ENCODE data around the gene ZRANB3. TPM values are rescaled to one million over a fixed set of nuclear protein-coding genes. Genes with fewer than 3 reads are reported as not detected.
"Not testable (repeated sequence)": the region's sequence is repeated elsewhere in the genome, so short reads cannot be mapped to it uniquely, and the experiment has no call there.

The ZRANB3 gene
- polyA plus RNA-seq, 4 donors = 8.3 to 10.1 (median 9.1) TPM

GRCh38 chr2:135494503-135494902 is 36.5 kb downstream of the ZRANB3 start:
- no peak for DNase-seq (ENCODE audit: low read depth in 4 of 4, low spot score in 3 of 4)

- DNase-seq (ENCODE audit: low read depth in 4 of 4, low spot score in 3 of 4) = no peak
These were observed 40.6 kb downstream of the ZRANB3 start for GRCh38 chr2:135490376-135490775.

DNA sequence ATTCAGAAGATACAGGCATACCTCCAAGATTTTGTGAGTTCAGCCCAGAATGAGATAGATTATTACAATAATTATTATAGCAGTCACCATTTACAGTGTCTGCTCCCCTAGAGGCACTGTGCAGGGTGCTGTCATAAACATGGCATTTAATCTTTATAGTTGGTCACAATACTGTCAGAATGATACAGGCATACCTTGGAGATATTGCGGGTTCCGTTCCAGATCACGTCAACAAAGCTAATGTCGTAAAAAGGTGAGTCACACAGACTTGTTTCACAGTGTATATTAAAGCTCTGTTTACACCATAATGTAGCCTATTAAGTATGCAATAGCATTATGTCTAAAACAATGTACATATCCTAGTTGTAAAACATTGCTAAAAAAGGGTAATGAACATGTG is 45.6 kb downstream of the ZRANB3 start:
- DNase-seq (ENCODE audit: low read depth in 4 of 4, low spot score in 3 of 4) = no peak

DNA sequence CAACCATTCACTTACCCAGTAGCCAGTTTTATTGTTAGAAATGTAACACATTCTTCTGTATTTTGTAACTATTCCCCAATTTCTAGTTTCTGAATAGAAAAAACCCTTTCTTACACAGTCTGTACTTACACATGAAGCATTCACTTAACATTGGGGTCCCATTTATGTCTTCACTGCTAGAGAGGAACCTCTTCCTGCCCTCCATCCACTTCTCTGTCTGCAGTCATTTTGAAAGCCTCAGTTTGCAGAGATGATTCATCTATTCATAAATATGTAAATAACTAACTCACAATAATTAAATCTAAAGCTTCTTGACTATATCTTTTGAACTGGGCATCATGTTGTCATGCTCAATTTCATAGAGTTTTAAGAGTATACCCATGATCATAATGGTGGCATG is 55.9 kb downstream of the ZRANB3 start:
- DNase-seq (ENCODE audit: low read depth in 4 of 4, low spot score in 3 of 4) = no peak

DNA sequence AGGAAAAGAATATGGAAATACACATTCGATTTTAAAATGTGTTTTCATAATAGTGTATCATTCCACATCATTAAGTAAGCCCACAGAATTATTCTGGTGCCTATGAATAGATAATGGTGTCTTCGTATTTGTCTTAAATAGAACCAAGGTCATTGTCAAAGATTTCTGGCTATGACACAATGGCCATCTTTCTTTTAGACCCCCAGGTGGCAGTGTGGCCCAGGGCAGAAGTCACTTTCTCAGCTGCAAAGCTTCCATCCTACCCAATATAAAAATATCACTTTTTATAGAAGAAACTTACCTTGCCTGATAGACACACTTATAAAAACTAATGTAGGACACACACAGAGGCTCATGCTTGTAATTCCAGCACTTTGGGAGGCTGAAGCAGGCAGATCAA is 57.5 kb downstream of the ZRANB3 start:
- no peak for DNase-seq (ENCODE audit: low read depth in 4 of 4, low spot score in 3 of 4)

DNA sequence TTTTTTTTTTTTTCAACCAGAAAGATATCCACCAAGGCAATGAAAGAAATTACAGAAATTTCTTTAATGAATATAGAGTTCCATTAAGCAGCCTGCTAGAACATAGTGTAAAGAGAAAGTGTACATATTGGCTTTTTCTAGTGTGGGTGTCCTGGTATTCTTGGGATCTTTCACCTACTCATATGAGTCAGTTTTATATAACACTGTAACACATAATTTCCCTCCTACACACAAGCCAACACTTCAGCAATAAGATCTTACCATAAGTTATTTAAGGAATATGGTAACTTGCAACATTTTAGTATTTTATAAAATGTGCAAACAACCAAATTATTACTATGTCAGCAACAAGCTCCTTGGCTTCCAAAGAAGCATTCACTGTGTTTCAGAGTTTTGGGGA is 59.9 kb downstream of the ZRANB3 start:
- DNase-seq (ENCODE audit: low read depth in 4 of 4, low spot score in 3 of 4) = no peak

- no peak for DNase-seq (ENCODE audit: low read depth in 4 of 4, low spot score in 3 of 4)
These were observed 73.7 kb downstream of the ZRANB3 start for GRCh38 chr2:135457279-135457678.

GRCh38 chr2:135456835-135457234 is 74.2 kb downstream of the ZRANB3 start:
- no peak for DNase-seq (ENCODE audit: low read depth in 4 of 4, low spot score in 3 of 4)

DNA sequence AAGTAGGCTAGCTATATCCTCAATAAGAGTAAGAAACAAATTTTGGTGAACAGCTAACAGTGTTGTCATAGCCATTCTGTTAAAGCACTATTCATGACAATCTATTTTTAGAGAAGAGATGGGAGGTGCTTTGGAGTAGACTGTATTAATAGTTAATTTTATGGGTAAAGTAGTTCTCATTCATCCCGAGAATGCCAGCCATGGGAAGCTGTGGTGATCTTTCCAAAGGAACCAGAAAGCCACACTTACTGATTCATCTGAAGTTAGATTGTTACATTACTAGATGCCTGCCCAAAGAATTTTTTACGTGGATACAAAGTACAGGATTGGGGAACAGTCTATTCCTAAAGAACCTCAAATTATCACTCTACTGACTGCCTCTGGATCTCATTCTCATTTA is 74.6 kb downstream of the ZRANB3 start:
- no peak for DNase-seq (ENCODE audit: low read depth in 4 of 4, low spot score in 3 of 4)

DNA sequence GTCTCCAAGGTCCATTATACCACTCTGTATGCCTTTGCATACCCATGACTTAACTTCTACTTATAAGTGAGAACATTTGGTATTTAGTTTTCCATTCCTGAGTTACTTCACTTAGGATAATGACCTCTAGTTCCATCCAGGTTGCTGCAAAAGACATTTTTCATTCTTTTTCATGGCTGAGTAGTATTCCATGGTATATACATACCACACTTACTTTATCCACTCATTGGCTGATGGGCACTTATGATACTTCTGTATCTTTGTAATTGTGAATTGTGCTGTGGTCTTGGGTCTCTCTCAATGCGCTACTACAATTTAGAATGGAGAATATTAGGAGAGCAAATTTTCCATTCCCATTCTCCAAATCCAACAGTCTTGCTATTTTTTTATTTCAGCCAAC is 76.4 kb downstream of the ZRANB3 start:
- DNase-seq (ENCODE audit: low read depth in 4 of 4, low spot score in 3 of 4) = no peak

DNA sequence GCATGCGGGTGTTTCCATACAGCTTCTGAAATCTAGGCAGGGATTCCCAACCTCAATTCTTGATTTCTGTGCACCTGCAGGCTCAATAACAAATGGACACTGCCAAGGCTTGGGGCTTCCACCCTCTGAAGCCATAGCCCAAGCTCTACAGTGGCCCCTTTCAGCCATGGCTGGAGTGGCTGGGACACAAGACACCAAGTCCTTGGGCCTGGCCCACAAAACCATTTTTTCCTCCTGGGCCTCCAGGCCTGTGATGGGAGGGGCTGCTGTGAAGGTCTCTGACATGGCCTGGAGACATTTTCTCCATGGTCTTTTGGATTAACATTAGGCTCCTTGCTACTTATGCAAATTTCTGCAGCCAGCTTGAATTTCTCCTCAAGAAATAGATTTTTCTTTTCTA is 78.0 kb downstream of the ZRANB3 start:
- not testable (repeated sequence) for DNase-seq (ENCODE audit: low read depth in 4 of 4, low spot score in 3 of 4)

- DNase-seq (ENCODE audit: low read depth in 4 of 4, low spot score in 3 of 4) = no peak
These were observed 79.1 kb downstream of the ZRANB3 start for GRCh38 chr2:135451966-135452365.

DNA sequence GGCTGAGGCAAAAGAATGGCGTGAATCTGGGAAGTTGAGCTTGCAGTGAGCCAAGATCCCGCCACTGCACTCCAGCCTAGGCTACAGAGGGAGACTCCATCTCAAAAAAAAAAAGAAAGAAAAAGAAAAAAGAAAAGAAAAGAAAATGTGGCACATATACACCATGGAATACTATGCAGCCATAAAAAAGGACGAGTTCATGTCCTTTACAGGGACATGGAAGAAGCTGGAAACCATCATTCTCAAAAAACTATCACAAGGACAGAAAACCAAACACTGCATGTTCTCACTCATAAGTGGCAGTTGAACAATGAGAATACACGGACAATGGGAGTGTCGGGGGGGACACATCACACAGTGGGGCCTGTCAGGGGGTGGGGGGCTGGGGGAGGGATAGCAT is 88.0 kb downstream of the ZRANB3 start:
- not testable (repeated sequence) for DNase-seq (ENCODE audit: low read depth in 4 of 4, low spot score in 3 of 4)

DNA sequence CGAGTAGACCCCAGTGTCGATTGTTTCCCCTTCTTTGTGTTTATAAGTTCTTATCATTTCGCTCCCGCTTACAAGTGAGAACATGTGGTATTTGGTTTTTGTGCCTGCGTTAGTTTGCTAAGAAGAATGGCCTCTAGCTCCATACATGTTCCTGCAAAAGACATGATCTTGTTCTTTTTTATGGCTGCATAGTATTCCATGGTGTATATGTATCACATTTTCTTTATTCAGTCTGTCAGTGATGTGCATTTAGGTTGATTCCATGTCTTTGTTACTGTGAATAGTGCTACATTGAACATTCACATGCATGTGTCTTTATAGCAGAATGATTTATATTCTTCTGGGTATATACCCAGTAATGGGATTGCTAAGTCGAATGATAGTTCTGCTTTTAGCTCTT is 95.9 kb downstream of the ZRANB3 start:
- DNase-seq (ENCODE audit: low read depth in 4 of 4, low spot score in 3 of 4) = not testable (repeated sequence)

- no peak for DNase-seq (ENCODE audit: low read depth in 4 of 4, low spot score in 3 of 4)
These were observed 106.2 kb downstream of the ZRANB3 start for GRCh38 chr2:135424849-135425248.

DNA sequence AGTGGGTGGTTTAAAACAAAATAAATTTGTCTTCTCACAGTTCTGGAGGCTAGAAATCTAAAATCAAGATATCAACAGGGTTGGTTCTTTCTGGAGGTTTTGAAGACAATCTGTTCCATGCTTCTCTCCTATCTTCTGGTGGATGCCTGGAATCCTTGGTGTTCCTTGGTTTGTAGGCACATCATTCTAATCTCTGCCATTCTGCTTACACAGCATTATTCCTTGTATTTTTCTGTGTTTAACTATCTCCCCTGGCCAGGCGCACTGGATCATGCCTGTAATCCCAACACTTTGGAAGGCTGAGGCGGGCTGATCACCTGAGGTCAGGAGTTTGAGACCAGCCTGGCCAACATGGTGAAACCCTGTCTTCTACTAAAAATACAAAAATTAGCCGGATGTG is 108.1 kb downstream of the ZRANB3 start:
- DNase-seq (ENCODE audit: low read depth in 4 of 4, low spot score in 3 of 4) = no peak

- DNase-seq (ENCODE audit: low read depth in 4 of 4, low spot score in 3 of 4) = no peak
These were observed 119.4 kb downstream of the ZRANB3 start for GRCh38 chr2:135411646-135412045.

DNA sequence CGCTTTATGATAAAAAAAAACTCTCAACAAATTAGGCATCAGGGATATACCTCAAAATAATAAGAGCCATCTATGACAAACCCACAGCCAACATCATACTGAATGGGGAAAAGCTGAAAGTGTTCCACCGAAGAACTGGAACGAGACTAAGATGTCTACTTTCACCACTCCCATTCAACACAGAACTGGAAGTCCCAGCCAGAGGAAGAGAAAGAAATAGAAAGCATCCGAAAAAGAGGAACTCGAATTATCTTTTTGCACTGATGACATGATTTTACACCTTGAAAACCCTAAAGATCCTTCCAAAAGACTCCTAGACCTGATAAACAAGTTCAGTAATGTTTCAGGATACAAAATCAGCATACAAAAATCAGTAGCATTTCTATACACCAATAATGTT is 121.6 kb downstream of the ZRANB3 start:
- no peak for DNase-seq (ENCODE audit: low read depth in 4 of 4, low spot score in 3 of 4)

DNA sequence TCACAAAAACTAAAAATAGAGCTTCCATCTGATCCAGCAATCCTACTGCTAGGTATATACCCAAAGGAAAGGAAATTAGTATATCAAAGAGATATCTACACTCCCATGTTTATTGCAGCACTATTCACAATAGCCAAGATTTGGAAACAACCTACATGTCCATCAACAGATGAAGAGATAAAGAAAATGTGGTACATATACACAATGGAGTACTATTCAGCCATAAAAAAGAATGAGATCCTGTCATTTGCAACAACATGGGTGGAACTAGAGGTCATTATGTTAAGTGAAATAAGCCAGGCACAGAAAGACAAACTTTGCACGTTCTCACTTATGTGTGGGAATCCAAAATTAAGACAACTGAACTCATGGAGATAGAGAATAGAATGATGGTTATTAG is 134.8 kb downstream of the ZRANB3 start:
- DNase-seq (ENCODE audit: low read depth in 4 of 4, low spot score in 3 of 4) = not testable (repeated sequence)

DNA sequence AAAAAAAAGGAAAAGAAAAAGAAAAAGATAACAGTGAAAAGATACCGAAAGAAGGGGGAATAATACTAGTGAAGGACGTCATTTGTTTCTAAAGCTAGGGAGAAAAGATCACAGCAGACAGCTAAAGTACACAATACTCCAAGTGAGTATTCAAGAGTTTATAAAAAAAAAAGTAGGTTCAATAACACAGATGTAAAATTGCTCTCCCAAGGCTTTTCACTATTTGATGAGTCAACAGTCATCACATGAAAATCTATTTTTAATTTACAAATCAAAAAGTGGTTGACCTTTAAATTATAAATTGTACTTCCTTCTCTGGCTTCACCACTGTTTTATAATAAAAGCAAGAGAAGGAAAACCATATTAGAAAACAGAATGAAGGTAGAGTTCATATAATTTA is 144.0 kb downstream of the ZRANB3 start:
- DNase-seq (ENCODE audit: low read depth in 4 of 4, low spot score in 3 of 4) = no peak

GRCh38 chr2:135378591-135378990 is 152.4 kb downstream of the ZRANB3 start:
- DNase-seq (ENCODE audit: low read depth in 4 of 4, low spot score in 3 of 4) = no peak

- no peak for DNase-seq (ENCODE audit: low read depth in 4 of 4, low spot score in 3 of 4)
These were observed 157.3 kb downstream of the ZRANB3 start for GRCh38 chr2:135373702-135374101.

- no peak for DNase-seq (ENCODE audit: low read depth in 4 of 4, low spot score in 3 of 4)
These were observed 181.1 kb downstream of the ZRANB3 start for GRCh38 chr2:135349941-135350340.

Data from right renal pelvis (tissue), 4 donors.